Measurements from ENCODE around the gene KCNJ4. TPM values are rescaled to one million over a fixed set of nuclear protein-coding genes. Genes with fewer than 3 reads are reported as not detected.

Gene KCNJ4
- total RNA-seq, 2 donors from 2014 or later, result not detected

DNA sequence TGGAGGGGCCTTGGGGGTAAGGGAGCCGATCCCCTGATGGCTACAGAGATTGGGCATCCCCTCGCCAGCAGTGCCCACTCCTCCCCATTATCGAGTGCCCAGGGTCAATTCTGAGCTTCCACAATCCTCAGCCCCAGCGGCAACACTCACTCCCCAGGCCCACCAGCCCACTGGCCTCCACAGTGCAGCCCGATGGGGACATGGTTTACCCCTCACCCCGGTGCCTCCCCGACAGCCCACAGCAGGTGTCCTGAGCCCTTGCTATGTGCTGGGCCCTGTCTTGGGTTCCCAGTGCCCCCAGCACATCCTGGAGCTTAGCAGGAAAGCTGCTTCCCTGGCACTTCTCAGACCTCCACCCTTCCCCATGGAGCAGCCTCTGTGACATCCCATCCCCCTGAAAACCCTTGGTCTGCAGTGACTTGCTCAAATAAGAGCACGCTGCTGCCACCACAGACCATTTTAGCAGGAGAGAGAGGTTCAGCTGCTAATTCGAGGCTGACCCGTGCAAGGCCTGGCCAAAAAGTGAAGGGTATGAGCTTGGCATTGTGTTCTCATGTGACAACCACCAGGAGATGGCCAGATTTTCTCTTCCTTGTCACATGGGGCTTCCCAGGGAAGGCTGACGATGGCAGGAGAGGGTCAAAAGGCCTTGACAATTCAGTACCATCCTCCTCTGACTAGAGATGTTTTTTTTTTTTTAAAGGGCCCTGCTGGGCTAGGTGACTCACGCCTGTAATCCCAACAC is 23.6 kb downstream of the KCNJ4 start:
- no peaks in the 10 kb centered on the region for H3K27me3 ChIP-seq (replicated peaks; ENCODE audit: insufficient read depth)
- ATAC-seq (ENCODE audit: insufficient number of reproducible peaks, low FRiP score, low read depth), result no peak
- TF ChIP-seq, protein P1, sequence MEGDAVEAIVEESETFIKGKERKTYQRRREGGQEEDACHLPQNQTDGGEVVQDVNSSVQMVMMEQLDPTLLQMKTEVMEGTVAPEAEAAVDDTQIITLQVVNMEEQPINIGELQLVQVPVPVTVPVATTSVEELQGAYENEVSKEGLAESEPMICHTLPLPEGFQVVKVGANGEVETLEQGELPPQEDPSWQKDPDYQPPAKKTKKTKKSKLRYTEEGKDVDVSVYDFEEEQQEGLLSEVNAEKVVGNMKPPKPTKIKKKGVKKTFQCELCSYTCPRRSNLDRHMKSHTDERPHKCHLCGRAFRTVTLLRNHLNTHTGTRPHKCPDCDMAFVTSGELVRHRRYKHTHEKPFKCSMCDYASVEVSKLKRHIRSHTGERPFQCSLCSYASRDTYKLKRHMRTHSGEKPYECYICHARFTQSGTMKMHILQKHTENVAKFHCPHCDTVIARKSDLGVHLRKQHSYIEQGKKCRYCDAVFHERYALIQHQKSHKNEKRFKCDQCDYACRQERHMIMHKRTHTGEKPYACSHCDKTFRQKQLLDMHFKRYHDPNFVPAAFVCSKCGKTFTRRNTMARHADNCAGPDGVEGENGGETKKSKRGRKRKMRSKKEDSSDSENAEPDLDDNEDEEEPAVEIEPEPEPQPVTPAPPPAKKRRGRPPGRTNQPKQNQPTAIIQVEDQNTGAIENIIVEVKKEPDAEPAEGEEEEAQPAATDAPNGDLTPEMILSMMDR (IDR thresholded peaks at IDR 0.05), result no peak

DNA sequence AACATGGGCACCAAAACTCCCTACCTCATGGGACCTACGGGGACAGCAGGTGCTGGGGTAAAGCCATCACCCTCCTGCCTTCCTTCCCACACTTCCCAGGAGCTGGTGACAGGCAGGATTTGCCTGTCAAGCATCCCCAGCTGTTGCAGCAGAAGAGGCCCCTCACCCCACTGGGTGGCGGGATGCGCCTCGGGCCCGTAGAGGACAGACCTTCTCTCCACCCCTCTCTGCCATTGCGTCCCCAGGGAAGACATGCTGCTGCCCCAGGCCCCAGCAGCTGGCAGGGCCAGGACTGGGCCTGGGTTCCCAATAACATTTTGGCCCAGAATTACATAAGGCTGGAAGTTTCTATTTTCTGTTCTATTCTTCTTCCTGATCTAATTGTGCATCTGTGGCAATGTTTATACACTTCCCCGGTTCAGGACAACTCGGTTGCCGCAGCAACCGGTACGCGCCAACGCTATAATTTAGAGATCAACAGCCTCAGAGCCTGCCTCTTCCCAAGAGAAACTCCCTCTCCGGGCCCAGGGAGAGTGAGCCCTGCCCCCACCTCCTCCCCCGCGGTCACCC is 25.4 kb downstream of the KCNJ4 start:
- Histone ChIP-seq H3K4me1 (ENCODE audit: control insufficient read depth in 1 of 2, low read depth in 2 of 2) (no peaks in the 10 kb centered on the region), H3K9me3 (no peaks in the 10 kb centered on the region), H3K4me3 (no peak overlapping the region), H3K36me3 (no peaks in the 10 kb centered on the region), H3K27ac (no peak overlapping the region), H3K27me3 (replicated peaks; ENCODE audit: insufficient read depth) (no peaks in the 10 kb centered on the region)
- DNase-seq (ENCODE audit: low spot score) (no peak), ATAC-seq (ENCODE audit: insufficient number of reproducible peaks, low FRiP score, low read depth) (no peak)
- TF ChIP-seq, protein P1 (IDR thresholded peaks at IDR 0.05), result no peak

More for the DNA sequence above, 23.6 kb downstream of the KCNJ4 start:
- Histone ChIP-seq H3K4me1 (ENCODE audit: control insufficient read depth in 1 of 2, low read depth in 2 of 2) (no peaks in the 10 kb centered on the region), H3K36me3 (no peaks in the 10 kb centered on the region), H3K27ac (no peak overlapping the region), H3K9me3 (no peaks in the 10 kb centered on the region), H3K4me3 (no peak overlapping the region)
- no peak for DNase-seq (ENCODE audit: low spot score)

DNA sequence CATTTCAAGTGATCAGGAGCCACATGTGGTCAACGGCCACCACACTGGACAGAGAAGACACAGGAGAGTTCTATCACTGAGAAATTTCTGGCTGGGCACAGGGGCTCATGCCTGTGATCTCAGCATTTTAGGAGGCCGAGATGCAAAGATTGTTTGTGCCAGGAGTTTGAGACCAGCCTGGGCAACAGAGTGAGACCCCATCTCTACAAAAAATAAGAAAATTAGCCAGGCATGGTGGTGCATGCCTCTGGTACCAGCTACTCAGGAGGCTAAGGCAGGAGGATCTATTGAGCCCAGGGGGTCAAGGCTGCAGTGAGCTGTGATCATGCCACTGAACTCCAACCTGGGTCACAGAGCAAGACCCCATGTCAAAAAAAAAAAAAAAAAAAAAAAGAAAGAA is 26.3 kb downstream of the KCNJ4 start:
- DNase-seq (ENCODE audit: low spot score), result no peak
- TF ChIP-seq, protein P1 (IDR thresholded peaks at IDR 0.05), result no peak
- Histone ChIP-seq H3K9me3 (no peaks in the 10 kb centered on the region), H3K4me3 (no peak overlapping the region), H3K27ac (no peak overlapping the region), H3K27me3 (replicated peaks; ENCODE audit: insufficient read depth) (no peaks in the 10 kb centered on the region), H3K36me3 (no peaks in the 10 kb centered on the region), H3K4me1 (ENCODE audit: control insufficient read depth in 1 of 2, low read depth in 2 of 2) (no peaks in the 10 kb centered on the region)
- no peak for ATAC-seq (ENCODE audit: insufficient number of reproducible peaks, low FRiP score, low read depth)

DNA sequence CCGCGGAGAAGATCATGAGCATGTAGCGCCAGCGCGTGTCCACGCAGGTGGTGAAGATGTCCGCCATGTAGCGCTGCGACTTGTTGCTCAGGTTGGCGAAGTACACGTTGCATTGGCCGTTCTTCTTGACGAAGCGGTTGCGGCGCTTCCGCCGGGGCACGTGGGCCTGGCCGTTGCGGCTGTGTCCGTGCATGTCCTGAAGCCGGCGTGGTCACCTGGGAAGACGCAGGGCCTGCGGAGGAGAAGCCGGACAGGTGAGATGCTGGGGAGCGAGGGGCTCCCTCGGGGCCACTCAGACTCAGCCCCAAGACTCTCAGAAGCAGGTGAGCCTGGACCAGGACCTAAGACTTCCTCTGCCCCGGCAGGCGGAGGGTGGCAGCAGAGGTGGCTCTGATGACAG is 27.1 kb downstream of the KCNJ4 start:
- no peak overlapping the region for H3K27ac ChIP-seq
- TF ChIP-seq, protein P1 (IDR thresholded peaks at IDR 0.05), result no peak

DNA sequence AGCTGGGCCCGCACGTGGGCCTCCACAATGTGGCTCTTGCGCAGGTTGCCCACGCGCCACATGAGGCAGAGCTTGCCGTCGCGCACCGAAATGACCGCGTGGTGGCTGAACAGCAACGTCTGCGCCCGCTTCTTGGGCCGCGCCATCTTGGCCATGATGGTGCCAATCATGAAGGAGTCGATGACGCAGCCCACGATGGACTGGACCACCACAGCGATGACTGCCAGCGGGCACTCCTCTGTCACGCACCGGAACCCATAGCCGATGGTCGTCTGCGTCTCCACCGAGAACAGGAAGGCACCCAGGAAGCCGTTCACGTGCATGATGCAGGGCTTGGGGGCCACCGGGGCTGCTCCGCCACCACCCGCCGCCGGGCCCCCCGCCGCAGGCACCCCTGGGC is 27.5 kb downstream of the KCNJ4 start:
- H3K27ac ChIP-seq, result no peak overlapping the region
- TF ChIP-seq, protein P1 (IDR thresholded peaks at IDR 0.05), result no peak
- DNase-seq (ENCODE audit: low spot score) (no peak), ATAC-seq (ENCODE audit: insufficient number of reproducible peaks, low FRiP score, low read depth) (no peak)
- no peaks in the 10 kb centered on the region for H3K9me3 ChIP-seq
- H3K36me3 ChIP-seq, result no peaks in the 10 kb centered on the region
- H3K27me3 ChIP-seq (replicated peaks; ENCODE audit: insufficient read depth), result no peaks in the 10 kb centered on the region
- H3K4me1 ChIP-seq (ENCODE audit: control insufficient read depth in 1 of 2, low read depth in 2 of 2), result no peaks in the 10 kb centered on the region
- no peak overlapping the region for H3K4me3 ChIP-seq

More for the DNA sequence above, 27.1 kb downstream of the KCNJ4 start:
- H3K4me3 ChIP-seq, result no peak overlapping the region
- ATAC-seq (ENCODE audit: insufficient number of reproducible peaks, low FRiP score, low read depth) (no peak), DNase-seq (ENCODE audit: low spot score) (no peak)
- H3K27me3 ChIP-seq (replicated peaks; ENCODE audit: insufficient read depth), result no peaks in the 10 kb centered on the region
- no peaks in the 10 kb centered on the region for H3K9me3 ChIP-seq
- H3K4me1 ChIP-seq (ENCODE audit: control insufficient read depth in 1 of 2, low read depth in 2 of 2), result no peaks in the 10 kb centered on the region
- no peaks in the 10 kb centered on the region for H3K36me3 ChIP-seq

Data from thoracic aorta (tissue), 2 donors.